Hematopoietic multipotent progenitor cell treated with erythropoietin and hydrocortisone succinate and interleukin-3 and kit ligand, for 4 days (in vitro differentiated cells): ENCODE data around the gene FGFR2.

ENCODE experiments used
- DNase-seq: peaks from one replicate; pipeline ENCODE4 v3.0.0-alpha.2; 2015

The FGFR2 gene

GRCh38 chr10:121551210-121551885 lies 46.9 kb downstream of the FGFR2 start:
- no peak for DNase-seq

- DNase-seq: no peak
Observed at GRCh38 chr10:121544301-121544869, 53.9 kb downstream of the FGFR2 start.

DNA sequence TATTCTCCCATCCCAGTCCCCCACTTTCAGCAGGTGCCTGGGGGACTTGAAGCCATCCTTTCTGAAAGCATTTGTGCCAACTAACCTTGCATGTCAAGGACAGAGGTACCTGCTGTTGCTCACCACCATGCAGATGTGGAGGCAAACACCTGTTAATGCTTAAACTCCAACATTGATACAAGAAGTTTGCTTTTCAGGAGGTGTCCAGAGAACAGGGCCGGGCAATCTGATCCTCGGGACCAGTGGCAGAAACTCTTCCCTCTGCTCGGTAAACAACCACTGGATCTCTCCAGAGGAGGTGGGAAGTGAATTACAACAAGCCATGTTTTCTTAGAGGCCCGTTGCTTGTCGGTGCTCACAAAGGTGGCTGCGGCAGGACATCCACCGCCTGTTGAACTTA lies 54.7 kb downstream of the FGFR2 start:
- DNase-seq: no peak

DNA sequence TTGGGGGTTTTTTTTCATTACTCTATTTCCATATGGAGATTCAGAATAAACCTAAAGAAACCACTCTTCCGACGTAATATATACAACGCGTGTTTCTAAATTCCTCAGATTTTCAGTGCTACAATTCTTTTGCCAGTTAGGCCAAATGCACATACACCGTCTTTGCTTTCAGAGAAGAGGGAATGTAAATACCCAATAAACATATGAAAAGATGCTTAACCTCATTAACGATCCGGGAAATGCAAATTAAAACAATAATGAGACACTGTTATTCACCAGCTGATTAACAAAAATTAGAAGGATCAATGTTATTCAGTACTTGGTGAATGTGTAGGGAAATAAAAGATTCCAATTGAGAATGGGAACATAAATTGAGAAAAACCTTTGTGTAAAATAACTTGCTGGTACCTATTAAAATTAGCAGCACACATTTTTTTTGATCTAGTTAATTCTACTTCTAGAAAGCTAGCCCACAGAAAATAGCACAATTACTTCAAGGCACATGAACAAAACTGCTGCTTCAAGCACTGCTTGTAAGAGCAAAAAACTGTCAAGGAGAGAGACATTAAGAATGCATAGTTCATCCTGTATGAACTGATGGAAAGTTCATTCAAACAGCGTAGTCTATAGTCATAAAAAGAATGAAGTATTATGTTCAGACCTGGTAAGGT lies 56.7 kb downstream of the FGFR2 start:
- DNase-seq: no peak

GRCh38 chr10:121540732-121541395 lies 57.4 kb downstream of the FGFR2 start:
- DNase-seq: no peak

GRCh38 chr10:121539786-121540185 lies 58.5 kb downstream of the FGFR2 start:
- DNase-seq: no peak

- DNase-seq: no peak
Observed at GRCh38 chr10:121536310-121536913, 61.8 kb downstream of the FGFR2 start.

- no peak for DNase-seq
Observed at GRCh38 chr10:121535381-121535780, 62.9 kb downstream of the FGFR2 start.

DNA sequence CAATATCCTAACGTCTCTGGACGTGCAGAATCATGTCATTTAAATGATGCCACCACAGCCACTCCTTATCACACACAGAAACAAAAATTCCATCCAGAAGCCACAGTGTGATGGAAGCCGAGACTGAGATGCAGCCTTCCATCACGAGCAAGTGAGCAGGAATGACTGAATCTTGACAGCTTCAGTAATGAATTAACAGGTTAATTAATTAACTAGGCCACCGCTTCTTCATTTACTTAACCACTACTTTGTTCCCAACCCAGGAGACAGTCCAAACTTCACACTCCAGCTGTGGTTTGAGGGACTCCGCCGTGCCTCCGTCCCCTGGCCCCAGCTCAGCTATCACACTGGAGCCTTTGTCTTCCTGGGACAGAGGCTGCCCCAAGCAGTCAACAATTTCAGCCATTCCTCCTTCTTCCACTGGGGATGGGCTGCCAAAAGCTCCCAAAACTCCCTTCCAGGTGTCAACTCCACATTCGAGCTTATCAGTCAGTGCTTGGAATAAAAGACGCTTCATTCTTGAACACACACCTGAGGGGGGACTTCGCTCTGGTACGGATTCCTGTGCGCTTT lies 65.9 kb downstream of the FGFR2 start:
- no peak for DNase-seq

GRCh38 chr10:121531830-121532178 lies 66.4 kb downstream of the FGFR2 start:
- DNase-seq: no peak

GRCh38 chr10:121531076-121531829 lies 67.0 kb downstream of the FGFR2 start:
- no peak for DNase-seq

- no peak for DNase-seq
Observed at GRCh38 chr10:121530481-121531075, 67.7 kb downstream of the FGFR2 start.

- no peak for DNase-seq
Observed at GRCh38 chr10:121527690-121528089, 70.6 kb downstream of the FGFR2 start.

- peak; percentile 30 for DNase-seq
Observed at GRCh38 chr10:121526801-121527221, 71.4 kb downstream of the FGFR2 start.

DNA sequence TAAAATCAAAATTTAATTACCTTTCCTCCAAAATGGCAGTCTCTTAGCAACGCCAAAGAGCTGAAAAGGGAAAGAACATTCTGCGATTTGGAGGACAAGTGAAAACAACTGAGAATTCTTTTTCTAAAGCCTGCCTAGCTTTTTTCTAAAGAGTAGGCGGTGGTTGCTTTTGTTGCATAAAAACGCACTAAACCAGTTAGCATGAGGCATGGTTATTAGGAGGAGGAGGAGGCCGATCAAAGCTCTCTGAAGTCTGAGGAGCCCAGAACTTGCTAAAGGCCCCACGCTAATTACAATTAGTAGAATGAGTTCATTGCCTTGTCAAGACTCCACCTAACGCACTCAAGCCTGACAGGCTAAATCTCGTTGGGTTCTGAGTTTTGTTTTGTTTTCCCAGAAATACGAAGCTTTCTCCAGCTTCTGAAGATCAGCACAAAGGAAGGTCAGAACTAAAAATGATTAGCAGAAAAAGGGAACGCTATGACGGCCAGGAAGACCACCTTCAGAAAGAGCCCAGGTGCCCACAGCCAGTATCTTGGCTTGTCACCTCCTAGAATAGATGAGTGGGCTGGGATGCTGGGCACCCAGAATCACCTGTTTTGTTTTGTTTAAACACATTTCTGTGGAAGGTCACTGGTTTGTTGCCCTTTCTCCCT lies 72.0 kb downstream of the FGFR2 start:
- DNase-seq: no peak

GRCh38 chr10:121525251-121526134 lies 72.8 kb downstream of the FGFR2 start:
- DNase-seq: no peak

GRCh38 chr10:121524157-121524817 lies 74.0 kb downstream of the FGFR2 start:
- DNase-seq: no peak

DNA sequence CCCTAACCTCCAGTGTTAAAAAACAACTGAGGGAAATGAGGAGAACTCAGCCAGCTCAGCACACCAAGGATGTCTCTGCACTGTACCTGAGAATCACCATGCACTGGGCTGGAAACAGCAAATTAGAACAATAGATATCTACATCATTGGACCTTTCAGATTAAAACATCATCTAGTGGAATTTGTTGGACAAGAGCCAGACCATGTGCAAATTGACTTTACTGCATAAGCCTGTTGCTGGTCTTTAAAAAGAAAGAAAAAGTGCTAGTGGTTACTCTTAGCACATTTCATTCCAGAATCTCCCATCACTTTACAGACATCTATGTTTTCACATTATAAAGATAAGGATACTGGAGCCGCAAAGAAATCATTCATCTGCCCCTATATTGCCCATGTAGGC lies 75.4 kb downstream of the FGFR2 start:
- no peak for DNase-seq

DNA sequence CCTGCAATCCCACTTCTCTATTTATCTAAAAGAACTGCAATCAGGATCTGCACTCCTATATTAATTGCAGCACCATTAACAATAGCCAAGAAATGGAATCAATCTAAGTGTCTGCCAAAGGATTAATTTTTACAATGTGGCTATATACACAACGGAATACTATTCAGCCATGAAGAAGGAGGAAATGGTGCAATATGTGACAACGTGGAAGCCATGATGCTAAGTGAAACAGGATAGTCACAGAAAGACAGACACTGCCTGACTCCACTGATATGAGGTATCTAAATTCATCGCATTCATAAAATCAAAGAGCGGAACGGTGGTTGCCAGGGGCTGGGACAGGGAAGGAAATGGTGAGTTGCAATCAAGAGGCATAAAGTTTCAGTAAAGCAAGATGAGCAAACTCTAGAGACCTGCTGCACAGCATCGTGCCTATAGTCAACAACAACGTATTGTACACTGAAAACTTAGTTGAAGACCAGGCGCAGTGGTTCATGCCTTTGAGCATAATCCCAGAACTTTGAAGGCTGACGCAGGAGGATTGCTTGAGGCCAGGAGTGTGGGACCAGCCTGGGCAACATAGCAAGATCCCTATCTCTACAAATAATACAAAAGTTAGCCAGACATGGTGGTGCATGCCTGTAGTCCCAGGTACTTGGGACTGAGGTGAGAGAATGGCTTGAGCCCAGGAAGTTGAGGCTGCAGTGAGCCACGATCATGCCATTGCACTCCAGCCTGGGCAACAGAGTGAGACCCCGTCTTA lies 76.3 kb downstream of the FGFR2 start:
- no peak for DNase-seq
